RWPE2 (cell line): ENCODE measurements around the gene KPNA6.

Experiments
- ATAC-seq: fragments of 200-7000 bp; cut with Tn5 transposase; 3 replicates; pipeline ENCODE4 v1.9.1; 2021; ENCODE audit warnings: low read depth
- DNase-seq: peaks from one replicate; pipeline ENCODE4 v3.0.0-alpha.2; 2020; ENCODE audit warnings: low spot score
- H3K27ac ChIP-seq: fragments of 450-650 bp; 2 replicates; pipeline ENCODE4 v1.5.1; 2017; ENCODE audit warnings: mild to moderate bottlenecking; ENCODE audit not compliant: poor library complexity, severe bottlenecking
- H3K27me3 ChIP-seq: fragments of 250-450 bp; sonication (Bioruptor Pico); 2 replicates; pipeline ENCODE4 v1.5.1; 2021; ENCODE audit warnings: mild to moderate bottlenecking, moderate library complexity; ENCODE audit not compliant: insufficient read depth, poor library complexity, severe bottlenecking
- H3K36me3 ChIP-seq: fragments of 250-450 bp; sonication (Bioruptor Pico); 2 replicates; pipeline ENCODE4 v1.5.1; 2020; ENCODE audit warnings: low read depth, mild to moderate bottlenecking, moderate library complexity
- H3K4me1 ChIP-seq: fragments of 250-450 bp; sonication (Bioruptor Pico); 2 replicates; pipeline ENCODE4 v1.5.1; 2021; ENCODE audit warnings: mild to moderate bottlenecking, moderate library complexity; ENCODE audit not compliant: insufficient read depth, poor library complexity, severe bottlenecking
- H3K4me3 ChIP-seq: fragments of 250-450 bp; sonication (Bioruptor Pico); 2 replicates; pipeline ENCODE4 v1.5.1; 2021; ENCODE audit warnings: mild to moderate bottlenecking, moderate library complexity; ENCODE audit not compliant: severe bottlenecking
- H3K9me3 ChIP-seq: fragments of 250-450 bp; sonication (Bioruptor Pico); 2 replicates; pipeline ENCODE4 v1.5.1; 2021; ENCODE audit warnings: mild to moderate bottlenecking, moderate library complexity; ENCODE audit not compliant: severe bottlenecking
- TF ChIP-seq, protein P1 (sequence below): fragments of 450-650 bp; IDR thresholded peaks from one replicate; pipeline ENCODE4 v1.5.1; 2017; ENCODE audit warnings: mild to moderate bottlenecking, moderate library complexity; ENCODE audit not compliant: poor library complexity, severe bottlenecking

Gene KPNA6

GRCh38 chr1:32091176-32091575 lies 16.7 kb upstream of the KPNA6 start:
- Histone ChIP-seq H3K9me3 (no peaks in the 10 kb centered on the region), H3K27ac (no peak overlapping the region), H3K4me1 (no peaks in the 10 kb centered on the region), H3K36me3 (peaks cover 55% of the 10 kb centered on the region), H3K27me3 (no peaks in the 10 kb centered on the region), H3K4me3 (no peak overlapping the region)
- ATAC-seq = no peak
- TF ChIP-seq, protein P1, sequence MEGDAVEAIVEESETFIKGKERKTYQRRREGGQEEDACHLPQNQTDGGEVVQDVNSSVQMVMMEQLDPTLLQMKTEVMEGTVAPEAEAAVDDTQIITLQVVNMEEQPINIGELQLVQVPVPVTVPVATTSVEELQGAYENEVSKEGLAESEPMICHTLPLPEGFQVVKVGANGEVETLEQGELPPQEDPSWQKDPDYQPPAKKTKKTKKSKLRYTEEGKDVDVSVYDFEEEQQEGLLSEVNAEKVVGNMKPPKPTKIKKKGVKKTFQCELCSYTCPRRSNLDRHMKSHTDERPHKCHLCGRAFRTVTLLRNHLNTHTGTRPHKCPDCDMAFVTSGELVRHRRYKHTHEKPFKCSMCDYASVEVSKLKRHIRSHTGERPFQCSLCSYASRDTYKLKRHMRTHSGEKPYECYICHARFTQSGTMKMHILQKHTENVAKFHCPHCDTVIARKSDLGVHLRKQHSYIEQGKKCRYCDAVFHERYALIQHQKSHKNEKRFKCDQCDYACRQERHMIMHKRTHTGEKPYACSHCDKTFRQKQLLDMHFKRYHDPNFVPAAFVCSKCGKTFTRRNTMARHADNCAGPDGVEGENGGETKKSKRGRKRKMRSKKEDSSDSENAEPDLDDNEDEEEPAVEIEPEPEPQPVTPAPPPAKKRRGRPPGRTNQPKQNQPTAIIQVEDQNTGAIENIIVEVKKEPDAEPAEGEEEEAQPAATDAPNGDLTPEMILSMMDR = no peak
- no peak for DNase-seq

- H3K27ac ChIP-seq = no peak overlapping the region
- no peak for DNase-seq
- TF ChIP-seq, protein P1 = no peak
- ATAC-seq = no peak
- H3K4me3 ChIP-seq = no peak overlapping the region
- peaks cover 51% of the 10 kb centered on the region for H3K36me3 ChIP-seq
- H3K27me3 ChIP-seq = no peaks in the 10 kb centered on the region
- H3K9me3 ChIP-seq = no peaks in the 10 kb centered on the region
- no peaks in the 10 kb centered on the region for H3K4me1 ChIP-seq
Measured at GRCh38 chr1:32091591-32091990, 16.3 kb upstream of the KPNA6 start.

GRCh38 chr1:32094746-32095521 lies 12.9 kb upstream of the KPNA6 start:
- no peaks in the 10 kb centered on the region for H3K9me3 ChIP-seq
- H3K27me3 ChIP-seq = no peaks in the 10 kb centered on the region
- TF ChIP-seq, protein P1 = no peak
- DNase-seq (no peak), ATAC-seq (no peak; the same call in 2 of the 3 replicates)
- H3K36me3 ChIP-seq = peaks cover 63% of the 10 kb centered on the region
- H3K4me1 ChIP-seq = no peaks in the 10 kb centered on the region
- H3K4me3 ChIP-seq = no peak overlapping the region
- no peak overlapping the region for H3K27ac ChIP-seq

- Histone ChIP-seq H3K4me3 (no peak overlapping the region), H3K9me3 (no peaks in the 10 kb centered on the region), H3K36me3 (peaks cover 57% of the 10 kb centered on the region), H3K4me1 (peaks cover 8% of the 10 kb centered on the region), H3K27me3 (no peaks in the 10 kb centered on the region), H3K27ac (no peak overlapping the region)
- TF ChIP-seq, protein P1 = no peak
- no peak for DNase-seq
- ATAC-seq = no peak
Measured at GRCh38 chr1:32099426-32099825, 8.4 kb upstream of the KPNA6 start.

DNA sequence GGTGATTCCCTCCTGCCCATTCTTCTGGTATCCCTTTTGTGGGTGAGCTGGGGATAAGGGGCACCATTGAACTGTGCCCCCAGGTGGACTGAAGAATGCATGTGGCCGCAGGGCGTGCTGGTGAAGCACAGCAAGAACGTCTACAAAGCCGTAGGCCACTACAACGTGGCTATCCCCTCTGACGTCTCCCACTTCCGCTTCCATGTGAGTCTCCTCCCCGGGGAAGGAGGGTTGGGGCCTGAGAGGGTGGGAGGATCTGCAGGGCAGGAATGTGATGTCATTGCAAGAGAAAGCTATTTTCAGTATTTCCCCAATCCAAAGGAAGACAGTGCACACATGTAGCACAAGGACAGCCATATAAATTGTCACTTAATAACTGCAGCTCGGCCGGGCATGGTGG lies 7.5 kb upstream of the KPNA6 start:
- Histone ChIP-seq H3K27me3 (no peaks in the 10 kb centered on the region), H3K27ac (peak overlapping the region; percentile 40), H3K4me1 (peaks cover 8% of the 10 kb centered on the region), H3K36me3 (peaks cover 48% of the 10 kb centered on the region), H3K9me3 (no peaks in the 10 kb centered on the region), H3K4me3 (no peak overlapping the region)
- TF ChIP-seq, protein P1 = no peak
- DNase-seq = no peak
- ATAC-seq = no peak
